A549 (cell line): ENCODE results near the gene NDRG2.
"Not testable (repeated sequence)": the region's sequence is repeated elsewhere in the genome, so short reads cannot be mapped to it uniquely, and the experiment has no call there.

ENCODE experiments used
- CBX2 ChIP-seq: fragments of 200-600 bp; sonication (generic); IDR thresholded peaks from 2 replicates; pipeline ENCODE4 v1.6.1; 2016; ENCODE audit warnings: low read depth, mild to moderate bottlenecking, borderline replicate concordance
- CHD4 ChIP-seq: fragments of 200-600 bp; sonication (generic); IDR thresholded peaks from 2 replicates; pipeline ENCODE4 v1.6.1; 2016; ENCODE audit warnings: antibody characterized with exemption, mild to moderate bottlenecking, borderline replicate concordance
- POLR2A ChIP-seq: IDR thresholded peaks from 2 replicates; pipeline ENCODE4 v1.6.1; 2012; ENCODE audit warnings: mild to moderate bottlenecking, low read length
- POLR2AphosphoS2 ChIP-seq: conservative IDR thresholded peaks from 2 replicates; pipeline ENCODE4 v1.6.1; 2012; ENCODE audit warnings: low read length, improper control_type of control experiment, inconsistent platforms
- TF ChIP-seq, protein P1 (sequence below): fragments of >200 bp; sonication (Bioruptor Twin); formaldehyde crosslinking; IDR thresholded peaks from 3 replicates; pipeline ENCODE4 v1.5.1; 2016
- TF ChIP-seq, protein P2 (sequence below): fragments of 200-600 bp; sonication (generic); IDR thresholded peaks from 2 replicates; pipeline ENCODE4 v1.6.1; 2016; ENCODE audit warnings: antibody characterized with exemption, mild to moderate bottlenecking, moderate library complexity

DNA sequence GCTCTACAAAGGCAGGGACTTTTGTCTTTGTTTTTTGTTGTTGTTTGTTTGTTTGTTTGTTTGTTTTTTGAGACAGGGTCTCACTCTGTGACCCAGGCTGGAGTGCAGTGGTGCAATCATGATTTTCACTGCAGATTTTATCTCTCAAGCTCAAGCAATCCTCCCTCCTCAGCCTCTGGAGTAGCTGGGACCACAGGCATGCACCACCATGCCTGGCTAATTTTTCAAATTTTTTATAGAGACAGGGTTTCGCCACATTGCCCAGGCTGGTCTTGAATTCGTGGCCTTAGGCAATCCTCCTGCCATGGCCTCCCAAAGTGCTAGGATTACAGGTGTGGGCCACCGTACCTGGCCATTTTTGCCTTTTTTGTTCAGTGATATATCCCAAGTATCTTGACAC lies 16.1 kb upstream of the NDRG2 start:
- TF ChIP-seq, protein P1, sequence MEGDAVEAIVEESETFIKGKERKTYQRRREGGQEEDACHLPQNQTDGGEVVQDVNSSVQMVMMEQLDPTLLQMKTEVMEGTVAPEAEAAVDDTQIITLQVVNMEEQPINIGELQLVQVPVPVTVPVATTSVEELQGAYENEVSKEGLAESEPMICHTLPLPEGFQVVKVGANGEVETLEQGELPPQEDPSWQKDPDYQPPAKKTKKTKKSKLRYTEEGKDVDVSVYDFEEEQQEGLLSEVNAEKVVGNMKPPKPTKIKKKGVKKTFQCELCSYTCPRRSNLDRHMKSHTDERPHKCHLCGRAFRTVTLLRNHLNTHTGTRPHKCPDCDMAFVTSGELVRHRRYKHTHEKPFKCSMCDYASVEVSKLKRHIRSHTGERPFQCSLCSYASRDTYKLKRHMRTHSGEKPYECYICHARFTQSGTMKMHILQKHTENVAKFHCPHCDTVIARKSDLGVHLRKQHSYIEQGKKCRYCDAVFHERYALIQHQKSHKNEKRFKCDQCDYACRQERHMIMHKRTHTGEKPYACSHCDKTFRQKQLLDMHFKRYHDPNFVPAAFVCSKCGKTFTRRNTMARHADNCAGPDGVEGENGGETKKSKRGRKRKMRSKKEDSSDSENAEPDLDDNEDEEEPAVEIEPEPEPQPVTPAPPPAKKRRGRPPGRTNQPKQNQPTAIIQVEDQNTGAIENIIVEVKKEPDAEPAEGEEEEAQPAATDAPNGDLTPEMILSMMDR: not testable (repeated sequence)
- TF ChIP-seq, protein P2, sequence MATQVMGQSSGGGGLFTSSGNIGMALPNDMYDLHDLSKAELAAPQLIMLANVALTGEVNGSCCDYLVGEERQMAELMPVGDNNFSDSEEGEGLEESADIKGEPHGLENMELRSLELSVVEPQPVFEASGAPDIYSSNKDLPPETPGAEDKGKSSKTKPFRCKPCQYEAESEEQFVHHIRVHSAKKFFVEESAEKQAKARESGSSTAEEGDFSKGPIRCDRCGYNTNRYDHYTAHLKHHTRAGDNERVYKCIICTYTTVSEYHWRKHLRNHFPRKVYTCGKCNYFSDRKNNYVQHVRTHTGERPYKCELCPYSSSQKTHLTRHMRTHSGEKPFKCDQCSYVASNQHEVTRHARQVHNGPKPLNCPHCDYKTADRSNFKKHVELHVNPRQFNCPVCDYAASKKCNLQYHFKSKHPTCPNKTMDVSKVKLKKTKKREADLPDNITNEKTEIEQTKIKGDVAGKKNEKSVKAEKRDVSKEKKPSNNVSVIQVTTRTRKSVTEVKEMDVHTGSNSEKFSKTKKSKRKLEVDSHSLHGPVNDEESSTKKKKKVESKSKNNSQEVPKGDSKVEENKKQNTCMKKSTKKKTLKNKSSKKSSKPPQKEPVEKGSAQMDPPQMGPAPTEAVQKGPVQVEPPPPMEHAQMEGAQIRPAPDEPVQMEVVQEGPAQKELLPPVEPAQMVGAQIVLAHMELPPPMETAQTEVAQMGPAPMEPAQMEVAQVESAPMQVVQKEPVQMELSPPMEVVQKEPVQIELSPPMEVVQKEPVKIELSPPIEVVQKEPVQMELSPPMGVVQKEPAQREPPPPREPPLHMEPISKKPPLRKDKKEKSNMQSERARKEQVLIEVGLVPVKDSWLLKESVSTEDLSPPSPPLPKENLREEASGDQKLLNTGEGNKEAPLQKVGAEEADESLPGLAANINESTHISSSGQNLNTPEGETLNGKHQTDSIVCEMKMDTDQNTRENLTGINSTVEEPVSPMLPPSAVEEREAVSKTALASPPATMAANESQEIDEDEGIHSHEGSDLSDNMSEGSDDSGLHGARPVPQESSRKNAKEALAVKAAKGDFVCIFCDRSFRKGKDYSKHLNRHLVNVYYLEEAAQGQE: not testable (repeated sequence)
- TF ChIP-seq CHD4, POLR2A, CBX2, POLR2AphosphoS2: not testable (repeated sequence)
